Neural cell (in vitro differentiated cells): Measurements from ENCODE around the gene PAPSS2. TPM values are rescaled to one million over a fixed set of nuclear protein-coding genes. Genes with fewer than 3 reads are reported as not detected.
"Not testable (repeated sequence)": the region's sequence is repeated elsewhere in the genome, so short reads cannot be mapped to it uniquely, and the experiment has no call there.

Experiments
- H2AFZ ChIP-seq: fragments of 200-600, 300-800 bp; sonication (generic), shearing (Covaris generic); 2 replicates; pipeline ENCODE4 v1.6.0; 2014; ENCODE audit warnings: low read depth, mild to moderate bottlenecking, antibody characterized with exemption, low read length, moderate library complexity
- H3F3A ChIP-seq: fragments of 200-600 bp; shearing (Covaris generic); 2 replicates; pipeline ENCODE4 v1.6.1; 2016; ENCODE audit warnings: mild to moderate bottlenecking, moderate library complexity, mixed read lengths, antibody characterized with exemption, low read length; ENCODE audit not compliant: insufficient read depth, poor library complexity, severe bottlenecking
- H3K27ac ChIP-seq: fragments of 200-600, 300-800 bp; sonication (generic), shearing (Covaris generic); 2 replicates; pipeline ENCODE4 v1.5.1; 2014; ENCODE audit warnings: mild to moderate bottlenecking, low read length, moderate library complexity
- H3K27me3 ChIP-seq: fragments of 300-800, 200-600 bp; sonication (generic), shearing (Covaris generic); 2 replicates; pipeline ENCODE4 v1.6.0; 2014; ENCODE audit warnings: mild to moderate bottlenecking, low read depth, low read length, moderate library complexity; ENCODE audit not compliant: insufficient read depth
- H3K36me3 ChIP-seq: fragments of 300-800, 200-600 bp; sonication (generic), shearing (Covaris generic); 2 replicates; pipeline ENCODE4 v1.5.1; 2014; ENCODE audit warnings: mild to moderate bottlenecking, antibody characterized with exemption, low read length, moderate library complexity; ENCODE audit not compliant: insufficient read depth
- H3K4me2 ChIP-seq: fragments of 300-800, 200-600 bp; sonication (generic), shearing (Covaris generic); 2 replicates; pipeline ENCODE4 v1.6.0; 2014; ENCODE audit warnings: mild to moderate bottlenecking, low read length
- H3K4me3 ChIP-seq: fragments of 300-800, 200-600 bp; sonication (generic), shearing (Covaris generic); 2 replicates; pipeline ENCODE4 v1.5.1; 2014; ENCODE audit warnings: mild to moderate bottlenecking, low read length, moderate library complexity
- H3K79me2 ChIP-seq: fragments of 200-600 bp; shearing (Covaris generic); replicated peaks from 2 replicates; pipeline ENCODE4 v1.6.0; 2014; ENCODE audit warnings: mild to moderate bottlenecking, low read length, moderate library complexity; ENCODE audit not compliant: insufficient read depth
- H3K9ac ChIP-seq: fragments of 300-800, 200-600 bp; sonication (generic), shearing (Covaris generic); 2 replicates; pipeline ENCODE4 v1.6.1; 2016; ENCODE audit warnings: mild to moderate bottlenecking, low read length, mixed read lengths
- H3K9me2 ChIP-seq: fragments of 200-600 bp; shearing (Covaris generic); 2 replicates; pipeline ENCODE4 v1.6.1; 2016; ENCODE audit warnings: mild to moderate bottlenecking, low read length, mixed read lengths; ENCODE audit not compliant: insufficient read depth
- H3K9me3 ChIP-seq: fragments of 200-600, 300-800 bp; sonication (generic), shearing (Covaris generic); 2 replicates; pipeline ENCODE4 v1.6.1; 2016; ENCODE audit warnings: mild to moderate bottlenecking, mixed run types, low read length, moderate library complexity, mixed read lengths
- H4K20me1 ChIP-seq: fragments of 200-600 bp; shearing (Covaris generic); 2 replicates; pipeline ENCODE4 v1.6.1; 2016; ENCODE audit warnings: mild to moderate bottlenecking, mixed run types; ENCODE audit not compliant: insufficient read depth
- CTCF ChIP-seq: fragments of 450-650 bp; IDR thresholded peaks from 2 replicates; pipeline ENCODE4 v1.5.1; 2014; ENCODE audit warnings: antibody characterized with exemption, mild to moderate bottlenecking, moderate library complexity; ENCODE audit not compliant: poor library complexity, severe bottlenecking
- EP300 ChIP-seq: fragments of 450-650 bp; conservative IDR thresholded peaks from 2 replicates; pipeline ENCODE4 v1.6.1; 2014; ENCODE audit warnings: antibody characterized with exemption, mild to moderate bottlenecking, moderate library complexity; ENCODE audit not compliant: poor library complexity, severe bottlenecking
- EZH2 ChIP-seq: fragments of 200-600, 300-800 bp; shearing (Covaris generic), sonication (generic); IDR thresholded peaks from 2 replicates; pipeline ENCODE4 v1.6.1; 2014; ENCODE audit warnings: antibody characterized with exemption, low read length, borderline replicate concordance, mild to moderate bottlenecking; ENCODE audit not compliant: insufficient read depth, poor library complexity, severe bottlenecking
- POLR2AphosphoS5 ChIP-seq: IDR thresholded peaks from 2 replicates; pipeline ENCODE4 v1.6.1; 2012
- RAD21 ChIP-seq: fragments of 450-650 bp; conservative IDR thresholded peaks from 2 replicates; pipeline ENCODE4 v1.6.1; 2014; ENCODE audit warnings: antibody characterized with exemption, mild to moderate bottlenecking, moderate library complexity
- REST ChIP-seq: IDR thresholded peaks from 2 replicates; pipeline ENCODE4 v1.6.1; 2012; ENCODE audit warnings: borderline replicate concordance
- SMC3 ChIP-seq: fragments of 450-650 bp; conservative IDR thresholded peaks from 2 replicates; pipeline ENCODE4 v1.6.1; 2014; ENCODE audit warnings: antibody characterized with exemption, mild to moderate bottlenecking, moderate library complexity; ENCODE audit not compliant: poor library complexity
- TAF1 ChIP-seq: IDR thresholded peaks from 2 replicates; pipeline ENCODE4 v1.6.1; 2012; ENCODE audit warnings: low read depth
- polyA plus RNA-seq: library from polyadenylated mRNA; depleted of rRNA; stranded (reverse); fragments of >200 nt; gene quantifications from 2 replicates; pipeline ENCODE4 v1.2.3, GENCODE V29; 2014

The PAPSS2 gene
- polyA plus RNA-seq, 1 donor from 2014 or later: 0.24 TPM

- no peaks in the 10 kb centered on the region for H3K36me3 ChIP-seq
- H3K4me3 ChIP-seq: no peak overlapping the region
- H3K9me2 ChIP-seq: no peaks in the 10 kb centered on the region
- H4K20me1 ChIP-seq: no peaks in the 10 kb centered on the region
- no peaks in the 10 kb centered on the region for H3K27me3 ChIP-seq
- no peak overlapping the region for H2AFZ ChIP-seq
- H3F3A ChIP-seq: no peaks in the 10 kb centered on the region
- H3K9me3 ChIP-seq: no peaks in the 10 kb centered on the region
- no peaks in the 10 kb centered on the region for H3K79me2 ChIP-seq
- TF ChIP-seq TAF1 (no peak), EP300 (no peak), RAD21 (no peak), CTCF (no peak), EZH2 (no peak), SMC3 (no peak), POLR2AphosphoS5 (no peak)
- H3K9ac ChIP-seq: no peak overlapping the region
- H3K27ac ChIP-seq: no peak overlapping the region
- H3K4me2 ChIP-seq: no peak overlapping the region
Measured at GRCh38 chr10:87618566-87619423, 40.9 kb upstream of the PAPSS2 start.

GRCh38 chr10:87619705-87620104 lies 40.0 kb upstream of the PAPSS2 start:
- no peaks in the 10 kb centered on the region for H3F3A ChIP-seq
- no peak overlapping the region for H3K4me3 ChIP-seq
- H3K79me2 ChIP-seq: no peaks in the 10 kb centered on the region
- no peak for TF ChIP-seq REST
- TF ChIP-seq POLR2AphosphoS5: no peak
- TF ChIP-seq TAF1: no peak
- TF ChIP-seq EP300: no peak
- no peaks in the 10 kb centered on the region for H4K20me1 ChIP-seq
- no peaks in the 10 kb centered on the region for H3K9me2 ChIP-seq
- H3K27ac ChIP-seq: no peak overlapping the region
- no peaks in the 10 kb centered on the region for H3K9me3 ChIP-seq
- H3K9ac ChIP-seq: no peak overlapping the region
- H3K36me3 ChIP-seq: no peaks in the 10 kb centered on the region
- H3K4me2 ChIP-seq: no peak overlapping the region
- H3K27me3 ChIP-seq: no peaks in the 10 kb centered on the region
- H2AFZ ChIP-seq: no peak overlapping the region

- not testable (repeated sequence) for H4K20me1 ChIP-seq, H3K9me3 ChIP-seq, H3K4me2 ChIP-seq, H3K27me3 ChIP-seq, H3K9me2 ChIP-seq, H3F3A ChIP-seq, H3K36me3 ChIP-seq, H3K79me2 ChIP-seq, H3K9ac ChIP-seq, H2AFZ ChIP-seq, H3K4me3 ChIP-seq, H3K27ac ChIP-seq
Measured at GRCh38 chr10:87621440-87621839, 38.2 kb upstream of the PAPSS2 start.
